Ishikawa (cell line): ENCODE measurements around the gene ZNF664.

ENCODE experiments used
- CEBPB ChIP-seq: IDR thresholded peaks from 2 replicates; pipeline ENCODE4 v1.6.1; 2012
- CREB1 ChIP-seq: IDR thresholded peaks from 2 replicates; pipeline ENCODE4 v1.6.1; 2012; ENCODE audit warnings: low read depth
- EGR1 ChIP-seq: IDR thresholded peaks from 2 replicates; pipeline ENCODE4 v1.6.1; 2012
- EP300 ChIP-seq: IDR thresholded peaks from 2 replicates; pipeline ENCODE4 v1.6.1; 2012; ENCODE audit warnings: borderline replicate concordance
- FOXM1 ChIP-seq: IDR thresholded peaks from 2 replicates; pipeline ENCODE4 v1.6.1; 2012; ENCODE audit warnings: low read depth, borderline replicate concordance
- MAX ChIP-seq: IDR thresholded peaks from 2 replicates; pipeline ENCODE4 v1.6.1; 2012
- NFIC ChIP-seq: IDR thresholded peaks from 2 replicates; pipeline ENCODE4 v1.6.1; 2012
- RAD21 ChIP-seq: IDR thresholded peaks from 2 replicates; pipeline ENCODE4 v1.6.1; 2012; ENCODE audit warnings: low read depth
- REST ChIP-seq: IDR thresholded peaks from 2 replicates; pipeline ENCODE4 v1.6.1; 2012; ENCODE audit warnings: low read depth, mild to moderate bottlenecking
- TAF1 ChIP-seq: IDR thresholded peaks from 2 replicates; pipeline ENCODE4 v1.6.1; 2012; ENCODE audit warnings: low read depth, mild to moderate bottlenecking
- TCF12 ChIP-seq: IDR thresholded peaks from 2 replicates; pipeline ENCODE4 v1.6.1; 2012; ENCODE audit warnings: low read depth
- TEAD4 ChIP-seq: IDR thresholded peaks from 2 replicates; pipeline ENCODE4 v1.6.1; 2012
- USF1 ChIP-seq: IDR thresholded peaks from 2 replicates; pipeline ENCODE4 v1.6.1; 2012
- YY1 ChIP-seq: IDR thresholded peaks from 2 replicates; pipeline ENCODE4 v1.6.1; 2012; ENCODE audit warnings: low read depth
- ZBTB7A ChIP-seq: IDR thresholded peaks from 2 replicates; pipeline ENCODE4 v1.6.1; 2012; ENCODE audit warnings: low read depth

Gene ZNF664

GRCh38 chr12:123945287-123946151 lies 27.5 kb upstream of the ZNF664 start:
- TF ChIP-seq RAD21: no peak
- no peak for TF ChIP-seq TEAD4
- TF ChIP-seq NFIC: no peak
- TF ChIP-seq CEBPB: no peak
- TF ChIP-seq EP300: no peak
- no peak for TF ChIP-seq CREB1
- TF ChIP-seq TCF12: no peak
- TF ChIP-seq MAX: no peak
- TF ChIP-seq USF1: no peak
- no peak for TF ChIP-seq ZBTB7A
- no peak for TF ChIP-seq EGR1
- no peak for TF ChIP-seq YY1
- TF ChIP-seq FOXM1: no peak
- no peak for TF ChIP-seq REST
- no peak for TF ChIP-seq TAF1

GRCh38 chr12:123946152-123946515 lies 26.9 kb upstream of the ZNF664 start:
- TF ChIP-seq CREB1 (no peak), EGR1 (no peak), ZBTB7A (no peak), NFIC (no peak), FOXM1 (no peak), RAD21 (no peak), USF1 (no peak), YY1 (no peak), CEBPB (no peak), MAX (no peak), REST (no peak)

- TF ChIP-seq EP300: no peak
- no peak for TF ChIP-seq CREB1
- no peak for TF ChIP-seq CEBPB
- no peak for TF ChIP-seq FOXM1
- TF ChIP-seq TCF12: no peak
- no peak for TF ChIP-seq TAF1
- TF ChIP-seq ZBTB7A: no peak
- no peak for TF ChIP-seq REST
- TF ChIP-seq YY1: no peak
Measured at GRCh38 chr12:123948401-123948795, 24.6 kb upstream of the ZNF664 start.

- no peak for TF ChIP-seq FOXM1
- no peak for TF ChIP-seq RAD21
- no peak for TF ChIP-seq CREB1
- no peak for TF ChIP-seq EGR1
- no peak for TF ChIP-seq TCF12
Measured at GRCh38 chr12:123948796-123949769, 23.9 kb upstream of the ZNF664 start.
